HG02588 (cell line): ENCODE measurements around the gene NCAPH2.

Experiments used
- ATAC-seq: cut with Tn5 transposase; IDR thresholded peaks from one replicate; pipeline ENCODE4 v1.9.1; 2021; ENCODE audit warnings: mild to moderate bottlenecking, moderate library complexity; ENCODE audit not compliant: unreplicated experiment

Gene NCAPH2

DNA sequence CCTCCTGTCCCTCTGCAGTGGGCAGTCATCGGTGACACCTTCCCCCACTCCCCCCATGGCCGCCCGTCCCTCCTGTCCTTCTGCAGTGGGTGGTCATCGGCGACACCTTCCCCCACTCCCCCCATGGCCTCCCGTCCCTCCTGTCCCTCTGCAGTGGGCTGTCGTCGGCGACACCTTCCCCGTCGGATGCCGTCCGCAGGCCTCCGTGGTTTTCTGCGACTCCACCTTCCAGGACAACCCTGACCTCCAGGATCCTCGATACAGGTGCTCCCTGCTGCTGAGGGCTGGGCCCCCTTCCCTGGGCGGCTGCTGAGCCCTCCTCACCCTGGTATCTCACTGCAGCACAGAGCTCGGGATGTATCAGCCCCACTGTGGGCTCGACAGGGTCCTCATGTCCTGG lies 19.1 kb upstream of the NCAPH2 start:
- no peak for ATAC-seq

DNA sequence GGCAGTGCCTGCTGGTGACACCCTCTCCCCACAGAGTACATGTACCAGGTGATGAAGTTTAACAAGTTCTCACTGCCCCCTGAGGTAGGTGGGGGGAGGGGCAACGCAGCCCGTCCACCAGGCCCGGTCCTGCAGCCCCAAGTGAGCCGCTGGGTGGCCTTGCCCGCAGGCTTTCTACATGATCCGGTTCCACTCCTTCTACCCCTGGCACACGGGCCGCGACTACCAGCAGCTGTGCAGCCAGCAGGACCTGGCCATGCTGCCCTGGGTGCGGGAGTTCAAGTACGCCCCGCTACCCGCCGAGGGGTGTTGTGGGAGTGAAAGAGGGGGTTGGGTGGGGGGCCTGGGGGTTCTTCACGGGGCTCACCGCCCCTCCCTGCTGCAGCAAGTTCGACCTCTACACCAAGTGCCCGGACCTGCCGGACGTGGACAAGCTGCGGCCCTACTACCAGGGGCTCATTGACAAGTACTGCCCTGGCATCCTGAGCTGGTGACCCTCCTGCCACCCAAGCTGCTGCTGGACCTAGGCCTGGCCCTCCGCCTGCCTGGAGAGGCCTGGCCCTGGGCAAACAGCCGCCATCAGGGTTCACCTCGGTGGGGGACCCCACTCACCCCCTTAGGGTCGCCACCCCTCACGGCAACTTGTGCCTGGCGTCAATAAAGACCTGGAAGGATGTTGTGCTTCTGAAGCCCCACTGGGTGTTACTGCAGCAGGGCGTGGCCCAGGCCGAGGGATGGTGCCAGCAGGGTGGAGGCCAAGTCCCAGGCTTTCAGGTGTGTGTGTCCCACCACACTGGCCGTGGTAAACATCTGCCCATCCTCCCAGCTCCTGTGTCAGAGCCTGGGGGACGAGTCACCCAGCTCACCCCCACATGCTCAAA lies 18.4 kb upstream of the NCAPH2 start:
- no peak for ATAC-seq

DNA sequence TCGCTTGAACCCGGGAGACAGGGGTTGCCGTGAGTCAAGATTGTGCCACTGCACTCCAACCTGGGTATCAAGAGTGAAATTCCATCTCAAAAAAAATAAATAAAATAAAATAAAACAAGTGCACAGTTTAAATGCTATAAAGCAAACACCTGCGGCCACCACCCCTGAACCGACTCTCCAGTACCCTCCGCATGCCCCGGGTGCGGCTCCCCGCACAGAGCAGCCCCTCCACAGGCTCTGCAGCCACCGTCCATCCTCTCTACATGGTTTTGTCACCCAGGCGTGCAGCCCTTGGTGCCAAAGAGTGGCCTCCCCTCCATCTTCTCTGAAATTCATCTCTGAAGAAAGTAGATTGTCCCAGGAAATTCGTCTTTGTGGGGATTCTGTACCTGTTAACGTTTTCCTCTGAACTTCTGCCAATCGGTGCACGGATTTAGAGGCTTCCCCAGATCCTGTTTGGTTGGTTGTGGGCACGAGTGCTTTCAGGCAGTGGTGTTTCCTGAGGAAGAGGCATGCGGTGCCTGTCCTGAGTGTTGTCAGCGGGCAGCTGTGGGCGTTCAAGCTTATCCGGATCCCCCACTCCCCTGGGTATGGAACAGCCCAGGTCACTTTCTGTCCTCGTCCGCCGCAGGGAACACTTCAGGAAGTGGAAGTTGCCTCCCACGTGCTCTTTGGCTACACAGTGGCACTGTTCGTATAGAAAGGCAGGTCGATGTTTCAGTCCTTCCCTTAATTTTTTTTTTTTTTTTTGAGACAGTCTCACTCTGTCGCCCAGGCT lies 17.3 kb upstream of the NCAPH2 start:
- no peak for ATAC-seq

DNA sequence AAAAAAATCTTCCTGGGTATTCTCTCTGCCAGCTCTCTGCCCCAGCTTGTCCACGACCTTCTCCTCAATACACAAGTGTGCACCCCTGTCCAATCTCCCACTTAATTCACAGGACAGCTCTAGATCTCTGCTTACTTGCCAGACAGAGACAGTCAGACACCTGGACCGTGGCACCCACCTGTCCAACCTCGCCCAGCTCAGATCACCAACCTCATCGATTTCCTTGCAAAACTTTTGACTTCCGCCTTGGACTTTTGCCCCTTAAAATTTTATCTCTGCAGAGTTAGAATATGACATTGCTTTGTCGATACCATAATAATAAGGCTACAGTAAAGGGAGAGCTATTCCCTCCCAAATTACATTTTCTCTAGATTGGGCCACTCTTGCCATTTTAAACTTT lies 10.9 kb upstream of the NCAPH2 start:
- ATAC-seq, result no peak

DNA sequence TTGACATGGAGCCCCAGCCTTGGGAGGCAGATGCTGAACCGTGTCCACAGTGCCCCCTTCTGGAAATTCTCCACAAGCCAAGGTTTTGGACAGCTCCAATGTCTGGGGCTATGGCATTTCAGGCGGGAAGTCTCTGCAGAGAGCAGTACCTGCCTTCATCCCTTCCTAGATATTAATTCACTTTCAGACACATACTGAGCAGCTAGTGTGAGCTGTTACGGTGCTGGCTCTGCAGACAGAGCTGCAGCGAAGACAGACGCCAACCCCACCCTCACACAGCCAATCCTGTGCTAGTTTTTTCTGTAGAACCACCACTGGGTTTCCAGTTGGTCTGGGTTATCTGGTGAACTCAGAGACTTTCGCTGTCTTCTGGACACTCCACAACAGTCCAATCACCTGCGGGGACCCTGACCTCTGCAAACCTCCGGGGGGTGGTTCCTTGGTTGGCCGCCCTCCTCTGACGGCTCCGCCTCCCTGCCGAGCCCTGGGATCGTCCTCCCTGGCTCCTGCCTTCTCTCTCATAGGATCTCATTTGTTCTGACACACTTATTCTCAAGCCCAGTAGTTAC lies 9.6 kb upstream of the NCAPH2 start:
- ATAC-seq, result no peak

DNA sequence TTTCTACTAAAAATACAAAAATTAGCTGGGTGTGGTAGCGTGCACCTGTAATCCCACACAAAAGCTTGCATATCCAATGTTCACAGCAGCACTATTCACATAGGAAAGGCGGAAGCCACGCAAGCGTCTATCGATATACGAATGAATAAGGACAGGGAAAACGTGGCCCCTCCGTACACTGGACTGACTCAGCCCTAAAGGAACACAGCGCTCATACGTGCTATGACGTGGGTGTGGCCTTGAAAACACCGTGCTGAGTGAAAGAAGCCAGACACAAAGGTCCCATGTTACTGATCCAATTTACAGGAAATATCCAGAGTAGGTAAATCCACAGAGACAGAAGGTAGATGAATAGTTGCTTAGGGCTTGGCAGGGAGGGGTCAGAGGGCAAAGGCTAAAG lies 7.6 kb upstream of the NCAPH2 start:
- no peak for ATAC-seq

DNA sequence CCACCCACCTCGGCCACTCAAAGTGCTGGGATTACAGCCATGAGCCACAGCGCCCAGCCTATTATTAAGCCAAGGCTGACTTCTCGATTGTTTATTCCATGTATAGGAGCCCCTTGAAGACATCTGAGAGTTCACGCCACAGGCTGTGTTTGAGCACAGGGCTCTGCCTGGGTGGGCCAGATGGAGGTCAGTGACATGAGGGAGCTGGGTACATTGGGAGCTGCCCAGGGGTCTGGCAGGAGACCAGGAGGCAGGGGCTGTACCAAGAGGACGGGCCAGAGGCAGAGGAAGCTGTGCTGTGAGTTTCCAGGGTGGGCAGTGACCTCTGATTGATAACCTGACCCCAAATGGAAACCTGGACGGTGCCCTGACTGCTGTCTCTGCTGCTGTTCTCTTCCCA lies 5.9 kb upstream of the NCAPH2 start:
- no peak for ATAC-seq

DNA sequence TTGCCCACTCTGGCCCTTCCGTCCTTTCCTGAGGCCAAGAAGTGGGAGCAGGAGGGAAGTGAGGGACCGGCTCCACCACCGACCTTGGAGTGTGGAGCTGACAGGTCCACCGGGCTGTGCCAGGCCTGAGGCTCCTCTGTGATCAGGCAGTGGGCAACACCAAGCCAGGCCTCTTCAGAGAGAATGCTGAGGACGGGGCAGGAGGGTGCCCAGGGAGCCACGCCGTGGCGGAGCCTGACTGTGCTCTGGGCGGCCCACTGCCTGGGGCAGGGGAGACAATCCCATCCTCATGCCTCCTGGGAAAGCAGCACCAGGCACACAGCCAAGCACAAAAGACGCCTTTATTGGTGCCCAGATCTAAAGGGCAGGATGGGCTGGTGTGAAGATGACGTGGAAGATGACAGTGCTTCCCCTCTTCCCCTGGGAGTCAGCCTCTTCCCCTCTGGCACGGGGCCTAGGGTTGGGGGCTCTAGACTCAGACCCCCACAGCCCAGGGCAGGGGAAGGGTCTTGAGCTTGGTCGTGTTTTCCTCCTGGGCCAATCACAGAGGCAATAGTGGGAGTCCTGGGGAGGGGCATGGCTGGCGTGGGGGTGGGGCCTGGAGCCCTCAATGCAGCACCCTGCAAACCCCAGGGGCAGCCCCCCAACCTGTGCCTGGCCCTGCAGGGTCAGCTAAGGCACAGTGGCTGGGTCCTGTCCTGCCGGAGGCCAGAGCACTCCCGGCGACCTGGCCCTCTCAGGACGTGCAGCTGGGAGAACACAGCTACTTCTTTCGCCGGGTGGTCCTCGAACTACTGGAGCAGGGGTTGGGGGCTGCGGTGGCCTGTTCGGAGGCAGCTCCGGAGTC lies 5.2 kb upstream of the NCAPH2 start:
- ATAC-seq, result no peak

DNA sequence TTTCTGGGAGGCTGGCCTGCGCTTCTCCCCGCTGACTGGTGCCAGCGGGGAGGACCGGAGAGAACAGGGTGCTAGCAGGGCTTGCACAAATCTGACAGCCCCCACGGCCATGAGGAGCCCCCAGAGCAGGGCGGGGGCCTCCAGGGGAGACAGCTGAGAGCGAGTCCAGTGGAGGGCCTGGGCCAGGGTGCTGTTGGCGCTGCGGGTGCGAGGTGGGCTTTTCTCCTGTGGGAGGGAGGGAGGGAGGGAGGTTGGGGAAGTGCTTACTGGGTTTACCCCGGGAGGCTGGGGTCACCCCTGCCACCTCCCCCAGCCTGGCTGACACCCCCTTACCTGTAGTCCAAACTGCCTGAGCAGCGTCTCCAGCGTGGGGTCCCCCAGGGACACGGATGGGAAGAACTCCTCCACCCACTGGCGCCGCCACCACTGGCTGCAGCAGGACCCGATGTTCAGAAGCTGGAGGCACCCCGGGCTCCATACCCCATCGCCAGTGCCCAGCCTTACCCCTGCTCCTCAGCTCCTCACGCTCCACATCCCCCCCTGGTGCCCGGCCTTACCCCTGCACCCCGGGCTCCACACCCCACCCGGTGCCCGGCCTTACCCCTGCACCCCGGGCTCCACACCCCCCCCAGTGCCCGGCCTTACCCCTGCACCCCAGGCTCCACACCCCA lies 4.4 kb upstream of the NCAPH2 start:
- ATAC-seq, result no peak

DNA sequence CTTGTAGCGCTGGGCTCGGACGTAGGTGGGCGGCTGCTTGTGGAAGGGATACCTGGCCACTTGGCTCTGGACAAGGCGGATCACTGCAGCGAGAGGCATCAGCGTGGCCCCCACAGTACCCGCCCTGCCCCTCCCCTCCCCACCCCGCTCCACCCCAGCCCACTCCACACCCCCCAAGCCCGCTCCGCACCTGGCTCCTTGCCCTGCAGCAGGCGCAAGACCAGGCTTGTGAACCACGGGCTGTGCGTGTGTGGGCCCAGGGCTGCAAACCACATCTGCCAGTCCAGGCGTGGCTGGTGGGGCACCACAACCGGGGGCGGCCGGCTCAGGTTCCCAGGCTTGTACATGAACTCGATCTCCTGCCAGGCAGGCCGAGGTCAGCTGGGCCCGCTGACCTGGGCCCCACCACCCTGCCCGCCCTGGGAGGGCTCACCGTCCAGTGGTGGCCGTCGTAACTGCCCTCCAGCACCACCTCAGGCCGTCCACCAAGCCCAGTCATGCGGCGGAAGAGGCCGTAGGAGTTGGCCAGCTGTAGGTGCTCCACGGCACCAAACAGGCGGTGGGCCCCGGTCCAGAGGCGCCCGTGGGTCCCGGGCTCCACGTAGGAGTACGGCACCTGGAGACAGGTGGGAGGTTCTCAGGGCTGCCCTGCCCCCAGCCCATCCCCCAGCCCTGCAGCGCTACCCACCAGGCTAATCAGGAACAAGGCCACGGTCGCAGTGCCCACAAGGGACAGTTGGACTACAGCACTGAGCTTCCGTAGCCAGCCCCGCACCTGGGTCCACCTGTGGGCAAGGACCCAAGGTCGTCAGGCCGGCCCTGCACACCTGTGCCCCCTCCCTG lies 3.4 kb upstream of the NCAPH2 start:
- no peak for ATAC-seq

DNA sequence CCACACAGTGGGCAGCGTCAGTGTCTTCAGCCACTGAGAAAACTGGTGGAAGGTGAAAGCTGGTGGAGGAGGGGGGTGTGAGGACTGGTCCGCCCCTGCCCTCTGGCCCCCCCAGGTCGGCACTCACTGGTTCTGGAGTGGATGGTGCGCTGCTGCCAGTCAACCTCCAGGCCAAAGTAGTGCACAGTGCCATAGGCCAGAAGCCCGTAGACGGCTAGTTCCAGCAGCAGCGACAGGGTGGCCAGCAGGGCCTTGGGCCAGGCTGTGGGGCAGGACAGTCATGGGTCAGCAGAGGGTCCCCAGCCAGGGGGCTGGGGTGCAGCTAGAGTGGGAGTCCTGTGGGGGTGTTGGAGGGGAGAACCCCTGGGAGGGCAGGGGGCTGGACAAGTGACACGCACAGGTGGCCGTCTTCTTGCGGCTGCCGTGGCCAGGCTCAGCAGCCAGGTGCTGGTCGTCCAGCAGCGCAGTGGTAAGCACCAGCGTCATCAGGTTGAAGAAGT lies 2.7 kb upstream of the NCAPH2 start:
- no peak for ATAC-seq

DNA sequence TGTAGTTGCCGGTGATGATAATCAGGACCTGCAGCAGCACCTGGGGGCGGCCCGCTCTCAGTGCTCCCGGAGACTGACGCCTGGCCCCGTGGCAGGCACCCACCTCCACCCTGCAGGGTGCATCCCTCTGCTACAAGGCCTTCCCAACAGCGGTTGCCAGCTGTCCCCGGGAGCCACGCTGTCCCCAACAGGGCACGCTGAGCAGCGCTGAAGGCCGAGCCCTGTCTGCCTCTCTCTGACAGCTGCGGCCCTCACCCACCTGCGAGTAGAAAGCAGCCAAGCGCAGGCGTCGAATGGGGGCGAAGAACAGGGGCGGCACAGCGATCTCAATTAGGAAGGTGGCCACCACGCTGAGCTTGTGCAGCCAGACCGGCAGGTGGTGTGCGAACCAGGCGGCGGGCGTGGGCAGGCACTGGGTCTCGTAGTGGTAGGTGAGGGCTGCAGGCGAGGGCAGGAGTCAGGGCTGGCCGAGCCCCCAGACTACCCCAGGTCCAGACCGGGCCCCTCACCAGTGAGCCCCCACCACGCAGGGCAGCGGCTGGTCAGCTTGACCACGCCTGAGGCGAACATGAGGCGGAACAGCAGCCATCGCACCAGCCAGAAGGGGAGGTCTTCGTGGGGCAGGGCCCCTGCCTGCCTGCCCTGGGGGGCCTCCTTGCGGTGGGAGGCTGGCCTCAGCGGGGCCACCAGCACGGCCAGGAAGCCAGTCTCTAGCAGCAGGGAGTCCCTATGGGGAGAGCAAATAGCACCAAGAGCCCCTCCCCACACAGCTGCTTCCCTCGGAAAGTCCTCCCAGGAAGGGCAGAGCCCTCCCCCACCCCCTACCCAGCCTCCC lies 2.0 kb upstream of the NCAPH2 start:
- no peak for ATAC-seq

DNA sequence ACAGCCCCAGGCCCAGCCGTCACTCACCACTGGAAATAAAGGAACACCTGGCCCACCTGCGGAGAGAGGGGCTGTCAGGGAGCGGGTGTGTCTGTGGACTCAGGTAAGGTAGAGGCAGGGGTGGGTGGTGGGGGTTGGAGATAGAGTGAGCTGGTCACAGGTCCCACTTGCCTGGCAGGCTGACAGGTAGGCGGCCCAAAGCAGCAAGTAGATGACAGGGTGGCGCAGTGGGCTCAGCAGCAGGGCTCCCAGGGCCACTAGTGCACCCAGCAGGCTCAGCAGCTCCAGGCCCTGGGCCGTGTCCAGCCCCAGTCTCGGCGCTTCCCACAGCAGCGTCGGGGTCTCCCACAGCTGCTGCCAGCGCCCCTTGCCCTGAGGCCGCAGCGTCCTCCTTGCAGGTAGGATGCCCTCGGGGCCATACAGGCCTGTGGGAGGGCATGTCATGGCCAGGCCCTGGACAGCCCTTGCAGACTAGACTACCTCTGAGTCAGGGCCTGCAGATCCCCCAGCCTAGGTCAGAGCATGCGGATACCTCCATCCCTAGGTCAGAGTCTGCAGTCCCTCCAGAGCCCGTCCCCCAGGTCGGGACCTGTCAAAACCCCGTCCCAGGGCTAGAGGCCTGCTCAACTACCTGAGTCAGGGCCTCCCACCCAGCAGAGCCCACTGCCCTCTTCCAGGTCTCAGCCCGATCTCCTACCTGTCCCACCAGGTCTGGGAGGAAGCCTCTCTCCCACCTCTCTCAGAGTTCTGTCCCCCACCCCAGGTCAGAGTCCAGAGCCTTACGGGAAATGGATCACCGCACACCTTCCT lies 1.2 kb upstream of the NCAPH2 start:
- peak; percentile 5 for ATAC-seq

DNA sequence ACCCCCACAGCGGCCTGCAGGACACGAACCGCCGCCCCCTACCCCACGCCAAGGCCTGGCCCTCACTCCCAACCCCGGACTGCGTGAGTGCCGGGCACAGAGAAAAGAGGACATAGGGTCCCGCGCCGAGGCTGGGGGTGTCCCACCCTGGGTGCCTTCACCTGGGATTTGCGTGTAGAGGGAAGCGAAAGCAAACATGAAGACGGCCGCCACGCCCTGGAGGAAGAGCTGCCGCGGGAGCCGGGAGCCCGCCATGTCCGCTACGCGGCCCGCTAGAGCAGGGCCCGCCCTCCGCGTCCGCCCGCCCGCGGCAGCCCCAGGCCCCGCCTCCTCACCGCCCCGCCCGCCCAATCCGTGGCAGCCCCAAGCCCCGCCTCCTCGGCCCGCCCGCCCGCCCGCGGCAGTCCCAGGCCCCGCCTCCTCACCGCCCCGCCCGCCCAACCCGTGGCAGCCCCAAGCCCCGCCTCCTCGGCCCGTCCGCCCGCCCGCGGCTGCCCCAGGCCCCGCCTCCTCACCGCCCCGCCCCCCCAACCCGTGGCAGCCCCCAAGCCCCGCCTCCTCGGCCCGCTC lies 518 bp upstream of the NCAPH2 start, which contains the start of gene LMF2:
TSS of gene LMF2 (minus strand) at position 282 of the 570 bp plus-strand sequence. CDS start at position 255, 27 bp downstream.
- peak; percentile 47 for ATAC-seq

DNA sequence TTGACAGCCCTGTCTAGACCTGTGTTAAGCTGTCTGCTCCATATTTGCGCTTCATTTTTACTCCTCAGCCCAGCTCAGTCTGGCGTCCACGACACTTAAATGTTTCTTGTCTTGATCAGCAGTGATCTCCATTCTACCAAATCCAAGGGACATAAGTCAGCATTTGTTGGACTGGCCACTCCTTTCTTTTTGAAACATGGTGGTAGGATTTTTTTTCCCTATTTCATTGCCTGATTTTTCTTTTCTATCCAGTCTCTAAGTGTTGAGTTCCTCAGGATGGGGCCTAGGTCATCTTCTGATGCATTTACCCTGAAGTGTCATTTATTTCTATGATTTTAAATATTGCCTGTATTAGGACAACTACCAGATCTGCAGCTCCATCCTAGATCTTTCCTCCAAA lies 873 bp downstream of the NCAPH2 start:
- no peak for ATAC-seq

DNA sequence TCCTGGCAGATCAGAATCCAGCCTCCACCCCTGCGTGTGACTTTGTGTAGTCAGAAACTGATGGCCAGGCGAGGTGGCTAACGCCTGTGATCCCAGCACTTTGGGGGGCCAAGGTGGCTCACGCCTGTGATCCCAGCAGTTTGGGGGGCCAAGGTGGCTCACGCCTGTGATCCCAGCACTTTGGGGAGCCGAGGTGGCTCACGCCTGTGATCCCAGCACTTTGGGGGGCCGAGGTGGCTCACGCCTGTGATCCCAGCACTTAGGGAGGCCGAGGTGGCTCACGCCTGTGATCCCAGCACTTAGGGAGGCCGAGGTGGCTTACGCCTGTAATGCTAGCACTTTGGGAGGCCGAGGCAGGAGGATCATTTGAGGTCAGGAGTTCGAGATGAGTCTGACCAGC lies 5.2 kb downstream of the NCAPH2 start:
- no peak for ATAC-seq

DNA sequence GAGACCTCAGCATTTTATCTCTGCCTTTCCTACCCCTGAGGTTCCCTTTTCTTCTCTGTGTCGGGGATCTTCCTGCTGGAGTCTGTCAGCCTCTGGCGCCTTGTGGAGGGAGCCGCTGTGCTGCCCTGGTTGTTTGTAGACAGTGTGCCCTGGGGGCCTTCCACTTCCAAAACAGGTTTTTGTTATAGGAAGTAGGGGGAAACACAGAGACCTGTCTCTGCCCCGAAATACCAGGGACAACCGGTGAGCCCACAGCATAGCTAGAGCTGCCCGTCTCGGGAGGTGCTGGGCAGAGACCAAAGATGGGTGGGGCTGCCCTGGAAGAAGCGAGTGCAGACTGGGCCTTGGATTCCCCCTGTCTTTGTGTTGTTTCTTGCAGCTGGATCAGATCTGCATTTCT lies 8.0 kb downstream of the NCAPH2 start:
- ATAC-seq, result no peak
